Right lobe of liver (tissue), 4 donors: Measurements from ENCODE around the gene LITAFD.
A peak's percentile ranks its signal among the peaks of the same experiment; 100 is the strongest.

Experiments used
- CTCF ChIP-seq, 4 donors: fragments of 200-600 bp in 3 of 4; fragments of 450-650 bp in 1 of 4; IDR thresholded peaks; one replicate each; pipeline versions ENCODE4 v1.5.1 to v1.8.0; 2016 to 2022; ENCODE audit warnings: antibody characterized with exemption in 4 of 4, mild to moderate bottlenecking in 2 of 4
- POLR2A ChIP-seq: fragments of 450-650 bp; IDR thresholded peaks from one replicate; pipeline ENCODE4 v1.6.1; 2017; ENCODE audit warnings: antibody characterized with exemption, mild to moderate bottlenecking
- donor health status: DM: no; HTN: no; CAD: no.
- donor health status: DM: no; HTN: no; CAD: no.
- donor health status: DM: no; HTN: yes; CAD: no.

GRCh38 chr16:8859913-8860881 lies 22.0 kb upstream of the LITAFD start:
- TF ChIP-seq CTCF (IDR thresholded peaks at IDR 0.05) (no peak), POLR2A (peak; percentile 22)
